Fibroblast of skin of back (primary cell): ENCODE measurements around the gene RPRD2. TPM values are rescaled to one million over a fixed set of nuclear protein-coding genes. Genes with fewer than 3 reads are reported as not detected.
"Not testable (repeated sequence)": the region's sequence is repeated elsewhere in the genome, so short reads cannot be mapped to it uniquely, and the experiment has no call there.

Experiments used
- DNase-seq: peaks from one replicate; pipeline ENCODE4 v3.0.0-alpha.2; 2013
- polyA plus RNA-seq, 2 experiments: library from polyadenylated mRNA; unstranded; fragments of 120-200 nt; gene quantifications; one replicate each; pipeline ENCODE4 v1.2.1, GENCODE V29; 2013; ENCODE audit not compliant: insufficient read length in 2 of 2

RPRD2 gene
- polyA plus RNA-seq (2013, experiment 1 of 2; ENCODE audit: insufficient read length): 14.4 TPM
- polyA plus RNA-seq (2013, experiment 2 of 2; ENCODE audit: insufficient read length): 12.8 TPM

- peak; percentile 100 for DNase-seq
These were observed at the start of gene RPRD2 for GRCh38 chr1:150363426-150364230. Gene RPRD2, plus strand, starts transcription at chr1:150364147. Its CDS starts 568 bp downstream, at chr1:150364715.

GRCh38 chr1:150314691-150315090, 49.3 kb upstream of the RPRD2 start:
- DNase-seq: not testable (repeated sequence)

DNA sequence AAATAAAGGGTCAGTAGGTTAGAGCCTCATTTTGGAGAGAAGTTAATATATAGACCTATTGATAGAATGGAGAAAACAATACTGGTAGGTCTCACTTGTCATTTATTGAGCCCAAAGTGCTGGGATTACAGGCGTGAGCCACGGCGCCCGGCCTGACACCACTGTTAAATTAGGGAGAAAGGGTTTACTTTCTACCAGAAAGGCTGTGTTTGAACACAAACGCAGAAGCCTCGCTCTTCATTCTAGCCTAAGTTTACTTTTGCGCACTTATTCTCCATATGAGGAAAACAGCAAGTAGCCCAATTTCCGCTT, 43.3 kb upstream of the RPRD2 start:
- DNase-seq: no peak

- no peak for DNase-seq
These were observed 42.2 kb upstream of the RPRD2 start for GRCh38 chr1:150321826-150322166.

- DNase-seq: no peak
These were observed 41.6 kb upstream of the RPRD2 start for GRCh38 chr1:150322310-150322709.

DNA sequence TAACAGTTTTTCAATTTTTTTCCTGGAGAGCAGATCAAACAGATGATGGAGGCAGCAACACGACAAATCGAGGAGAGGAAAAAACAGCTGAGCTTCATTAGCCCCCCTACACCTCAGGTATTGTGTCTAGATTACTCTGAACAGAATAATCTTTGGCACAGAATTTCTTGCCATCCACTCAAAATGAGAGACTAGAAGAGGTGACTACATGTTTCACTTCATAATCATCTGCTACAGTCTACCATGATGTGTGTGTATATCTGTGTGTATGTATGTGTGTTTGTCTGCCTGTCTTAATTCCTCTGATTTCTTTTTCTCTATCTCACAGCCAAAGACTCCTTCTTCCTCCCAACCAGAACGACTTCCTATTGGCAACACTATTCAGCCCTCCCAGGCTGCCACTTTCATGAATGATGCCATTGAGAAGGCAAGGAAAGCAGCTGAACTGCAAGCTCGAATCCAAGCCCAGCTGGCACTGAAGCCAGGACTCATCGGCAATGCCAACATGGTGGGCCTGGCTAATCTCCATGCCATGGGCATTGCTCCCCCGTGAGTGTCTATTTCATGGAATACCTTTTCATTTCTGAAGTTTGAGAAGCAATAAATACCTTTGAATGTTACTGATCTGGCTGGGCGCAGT, 31.2 kb upstream of the RPRD2 start:
- DNase-seq: no peak

DNA sequence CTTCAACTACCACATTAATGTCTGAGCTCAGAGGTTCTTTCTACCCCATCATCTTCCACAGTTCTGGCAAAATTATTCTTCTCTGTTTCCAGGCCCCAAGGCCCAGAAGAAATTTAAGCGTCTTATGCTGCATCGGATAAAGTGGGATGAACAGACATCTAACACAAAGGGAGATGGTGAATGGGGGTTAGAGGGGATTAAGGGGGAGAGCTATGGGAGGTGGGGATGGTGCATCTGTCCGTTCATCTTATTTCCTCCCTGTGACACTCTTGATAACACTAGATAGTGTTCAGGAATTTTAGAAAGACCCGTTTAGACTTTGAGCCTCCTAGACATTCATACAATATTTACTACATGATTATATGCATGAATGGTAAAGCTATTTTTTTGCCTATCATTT, 17.6 kb upstream of the RPRD2 start:
- no peak for DNase-seq

GRCh38 chr1:150352866-150353265, 11.1 kb upstream of the RPRD2 start:
- no peak for DNase-seq

- DNase-seq: no peak
These were observed 1.1 kb upstream of the RPRD2 start for GRCh38 chr1:150362721-150363425.

DNA sequence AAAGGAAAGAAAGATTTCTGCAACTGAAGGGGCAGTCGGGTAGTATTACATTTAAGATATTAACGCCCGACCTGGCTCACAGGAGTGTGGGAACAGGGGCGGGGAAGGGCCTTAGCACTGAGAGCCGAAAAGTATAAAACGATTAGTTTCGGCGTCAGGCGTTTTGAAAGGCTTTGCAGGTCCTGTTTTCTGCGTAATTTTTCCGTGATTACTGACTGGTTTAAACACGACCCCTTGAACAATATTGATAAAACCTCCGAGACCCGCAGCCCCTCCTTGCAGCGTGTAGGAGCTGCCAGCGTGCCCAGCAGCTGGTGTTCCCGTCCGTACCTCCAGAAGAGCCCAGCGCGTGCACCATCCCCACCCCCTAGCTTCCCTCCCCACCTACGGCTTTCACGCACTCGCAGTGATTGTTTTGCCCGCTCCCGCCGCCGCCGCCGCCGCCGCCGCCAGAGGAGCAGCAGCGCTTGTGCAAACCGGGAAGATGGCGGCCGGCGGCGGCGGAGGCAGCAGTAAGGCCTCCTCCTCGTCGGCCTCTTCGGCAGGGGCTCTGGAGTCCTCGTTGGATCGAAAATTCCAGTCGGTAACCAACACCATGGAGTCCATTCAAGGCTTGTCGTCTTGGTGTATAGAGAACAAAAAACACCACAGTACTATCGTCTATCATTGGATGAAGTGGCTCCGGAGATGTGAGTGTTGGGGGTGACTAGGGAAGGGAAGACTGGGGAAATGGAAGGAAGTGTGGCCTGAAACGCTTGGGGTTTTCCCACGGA, 470 bp downstream of the RPRD2 start:
- peak; percentile 74 for DNase-seq

DNA sequence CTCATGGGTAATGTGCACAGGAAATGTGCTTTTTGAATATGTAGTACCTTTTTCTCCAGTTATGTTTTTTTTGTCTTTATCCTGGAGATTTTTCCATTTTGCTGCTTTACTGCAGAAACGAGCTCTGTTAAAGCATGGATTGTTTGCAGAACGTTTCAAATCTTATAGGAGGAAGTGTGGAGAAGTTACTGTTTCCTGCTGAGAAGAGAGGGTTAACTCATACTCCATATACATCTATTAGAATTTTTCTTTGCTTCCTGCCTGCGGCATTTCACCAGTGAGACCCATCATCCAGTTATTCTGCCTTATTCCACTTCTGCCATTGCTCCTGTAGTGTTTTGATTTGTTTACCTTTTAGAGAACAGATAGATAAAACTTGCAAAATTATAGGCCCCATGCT, 2.0 kb downstream of the RPRD2 start:
- peak; percentile 14 for DNase-seq

DNA sequence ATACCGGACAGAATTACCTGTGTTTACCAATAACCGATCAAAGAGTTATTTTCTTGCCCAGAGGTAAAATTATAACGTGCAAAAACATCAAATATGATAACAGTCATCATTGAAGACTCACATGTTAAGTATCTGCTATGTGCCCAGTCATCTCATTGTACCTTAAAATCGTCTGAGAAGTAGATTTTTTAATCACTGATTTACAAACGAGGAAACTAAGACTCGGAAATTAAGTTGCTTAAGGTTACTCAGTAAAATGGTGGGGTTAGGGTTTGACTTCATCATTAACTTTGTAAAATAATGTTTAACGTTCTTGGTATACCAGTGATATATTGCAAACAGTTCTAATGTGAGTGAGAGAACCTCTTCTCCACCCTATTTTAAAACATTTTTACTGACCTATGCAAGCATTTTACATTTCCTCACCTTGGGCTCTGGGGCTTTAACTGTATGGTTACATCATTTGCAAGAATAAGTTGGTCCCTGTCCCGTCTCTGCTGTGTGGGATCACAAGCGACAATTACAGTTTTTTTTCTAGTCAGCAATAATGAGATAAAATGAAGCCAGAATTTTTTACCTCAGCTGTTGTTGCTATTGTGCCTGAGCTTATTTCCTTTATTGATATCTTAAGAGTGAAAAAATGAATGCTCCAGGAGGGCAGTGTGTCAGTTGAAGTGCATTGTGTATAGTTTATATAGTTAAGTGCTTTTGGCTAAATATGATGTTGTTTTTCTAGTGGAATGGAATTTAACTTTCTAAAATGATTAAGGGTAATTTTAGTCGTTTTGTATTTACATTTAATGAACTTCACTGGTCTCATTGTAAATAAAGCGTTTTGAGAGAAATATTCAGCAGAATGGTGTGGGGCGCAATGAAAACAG, 2.7 kb downstream of the RPRD2 start:
- DNase-seq: peak; percentile 23

GRCh38 chr1:150371110-150371509, 7.2 kb downstream of the RPRD2 start:
- no peak for DNase-seq

GRCh38 chr1:150372580-150372979, 8.6 kb downstream of the RPRD2 start:
- no peak for DNase-seq

DNA sequence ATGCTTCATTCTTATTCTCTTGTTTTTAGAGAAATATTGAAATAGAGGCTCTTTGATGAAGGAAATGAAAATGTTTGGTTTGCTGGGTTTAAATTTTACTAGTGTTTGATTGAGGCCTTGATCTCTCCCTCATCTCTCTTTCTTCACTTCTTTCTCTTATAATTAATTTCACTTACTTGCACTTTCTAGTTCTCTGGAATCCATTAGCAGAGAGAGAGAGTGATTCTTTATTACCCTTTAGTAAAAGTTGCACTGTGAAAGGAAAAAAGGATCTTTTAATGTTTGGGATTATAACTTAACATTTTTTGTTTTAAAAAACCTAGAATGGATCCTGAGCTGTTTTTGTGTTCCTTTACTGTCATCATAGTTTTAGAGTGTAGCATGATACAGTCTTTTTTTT, 12.2 kb downstream of the RPRD2 start:
- DNase-seq: no peak

GRCh38 chr1:150383631-150384324, 19.8 kb downstream of the RPRD2 start:
- no peak for DNase-seq

GRCh38 chr1:150385537-150386445, 21.8 kb downstream of the RPRD2 start:
- DNase-seq: no peak

GRCh38 chr1:150386592-150386991, 22.6 kb downstream of the RPRD2 start:
- no peak for DNase-seq

- DNase-seq: no peak
These were observed 23.3 kb downstream of the RPRD2 start for GRCh38 chr1:150387200-150387599.

DNA sequence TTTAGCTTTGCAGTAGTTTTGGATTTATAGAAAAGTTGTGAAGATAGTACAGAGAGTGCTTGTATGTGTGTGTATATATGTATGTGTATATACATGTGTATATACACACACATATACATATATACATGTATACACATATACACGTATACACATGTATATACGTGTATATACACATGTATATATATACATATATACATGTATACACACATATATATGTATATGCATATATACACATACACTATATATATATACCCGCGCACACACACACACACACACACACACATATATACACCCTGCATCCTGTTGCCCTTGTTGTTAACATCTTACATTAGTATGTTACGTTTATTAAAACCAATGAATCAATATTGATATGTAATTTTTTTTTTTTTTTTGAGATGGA, 24.3 kb downstream of the RPRD2 start:
- no peak for DNase-seq
